Fibroblast of lung (primary cell): ENCODE measurements around the gene LDLRAD3. TPM values are rescaled to one million over a fixed set of nuclear protein-coding genes. Genes with fewer than 3 reads are reported as not detected.

ENCODE experiments used
- DNase-seq, 2 donors: peaks; one replicate each; pipeline versions ENCODE4 v3.0.0 to v3.0.0-alpha.2; 2010; ENCODE audit warnings: low read depth in 2 of 2
- H2AFZ ChIP-seq: 2 replicates; pipeline ENCODE4 v1.5.1; 2012; ENCODE audit warnings: low read length, control low read depth, inconsistent platforms
- H3K27ac ChIP-seq: 2 replicates; pipeline ENCODE4 v1.5.1; 2011; ENCODE audit warnings: low read length, control low read depth; ENCODE audit not compliant: insufficient read depth
- H3K27me3 ChIP-seq: 2 replicates; pipeline ENCODE4 v1.5.1; 2011; ENCODE audit warnings: mild to moderate bottlenecking, low read length; ENCODE audit not compliant: control insufficient read depth, insufficient read depth
- H3K36me3 ChIP-seq: 2 replicates; pipeline ENCODE4 v1.5.1; 2011; ENCODE audit warnings: low read length; ENCODE audit not compliant: control insufficient read depth, insufficient read depth
- H3K4me1 ChIP-seq: 2 replicates; pipeline ENCODE4 v1.5.1; 2011; ENCODE audit warnings: low read length; ENCODE audit not compliant: control insufficient read depth, insufficient read depth; ENCODE audit errors: extremely low read depth
- H3K4me2 ChIP-seq: 2 replicates; pipeline ENCODE4 v1.5.1; 2011; ENCODE audit warnings: low read length, control low read depth; ENCODE audit not compliant: insufficient read depth; ENCODE audit errors: extremely low read depth
- H3K4me3 ChIP-seq, 4 experiments: fragments of 200-600 bp in 1 of 4; sonication (generic) in 1 of 4; replicated peaks in 1 of 4; 2 replicates each; pipeline ENCODE4 v1.5.1; 2011 to 2016; ENCODE audit warnings: low read length in 4 of 4, low read depth in 3 of 4, mild to moderate bottlenecking in 3 of 4, control low read depth in 2 of 4, inconsistent platforms in 1 of 4, mixed read lengths in 1 of 4; ENCODE audit not compliant: insufficient read depth in 1 of 4; ENCODE audit errors: control extremely low read depth in 1 of 4
- H3K79me2 ChIP-seq: 2 replicates; pipeline ENCODE4 v1.5.1; 2012; ENCODE audit warnings: mild to moderate bottlenecking, low read length, inconsistent platforms; ENCODE audit not compliant: control insufficient read depth, insufficient read depth
- H3K9ac ChIP-seq: 2 replicates; pipeline ENCODE4 v1.5.1; 2011; ENCODE audit warnings: mild to moderate bottlenecking, low read length, control low read depth; ENCODE audit not compliant: insufficient read depth
- H3K9me3 ChIP-seq: 2 replicates; pipeline ENCODE4 v1.5.1; 2012; ENCODE audit warnings: low read depth, low read length; ENCODE audit not compliant: control insufficient read depth, insufficient read depth
- H4K20me1 ChIP-seq: 2 replicates; pipeline ENCODE4 v1.5.1; 2011; ENCODE audit warnings: low read length; ENCODE audit not compliant: control insufficient read depth, insufficient read depth; ENCODE audit errors: extremely low read depth
- CTCF ChIP-seq, 2 donors: IDR thresholded peaks in 1 of 2; conservative IDR thresholded peaks in 1 of 2; 1 replicate in 1 of 2; 2 replicates in 1 of 2; pipeline ENCODE4 v1.5.1; 2011 to 2012; ENCODE audit warnings: low read length in 2 of 2, control low read depth in 1 of 2, inconsistent platforms in 1 of 2, low read depth in 1 of 2, mild to moderate bottlenecking in 1 of 2
- EZH2 ChIP-seq: IDR thresholded peaks from 2 replicates; pipeline ENCODE4 v1.5.1; 2012; ENCODE audit warnings: low read length, control low read depth, mild to moderate bottlenecking; ENCODE audit errors: missing control alignments
- polyA plus RNA-seq, 2 donors: library from polyadenylated mRNA; depleted of rRNA in 1 of 2; stranded (reverse) in 1 of 2; unstranded in 1 of 2; fragments of >200 nt; gene quantifications; 2 replicates each; pipeline ENCODE4 v1.2.1, GENCODE V29; 2011 to 2012; ENCODE audit warnings: missing spikeins in 1 of 2
- total RNA-seq: library from RNA; depleted of rRNA; stranded (reverse); fragments of >200 nt; gene quantifications from 2 replicates; pipeline ENCODE4 v1.2.1, GENCODE V29; 2014

The LDLRAD3 gene
- total and polyA plus RNA-seq, 2 donors (not counting 1 experiment from before 2014, with no cell fraction given), result 3.8 to 7.8 TPM

GRCh38 chr11:36191941-36192340 lies 248.1 kb downstream of the LDLRAD3 start:
- no peaks in the 10 kb centered on the region for H3K36me3 ChIP-seq
- H3K9me3 ChIP-seq, result no peaks in the 10 kb centered on the region
- H3K4me1 ChIP-seq, result no peaks in the 10 kb centered on the region
- no peaks in the 10 kb centered on the region for H3K79me2 ChIP-seq
- DNase-seq, result peak in 1 of 2 donors; percentile 19
- no peak overlapping the region for H3K9ac ChIP-seq
- H3K27ac ChIP-seq, result no peak overlapping the region
- H4K20me1 ChIP-seq, result no peaks in the 10 kb centered on the region
- no peak overlapping the region for H3K4me3 ChIP-seq
- H3K27me3 ChIP-seq, result no peaks in the 10 kb centered on the region
- TF ChIP-seq EZH2 (no peak), CTCF (conservative IDR thresholded peaks at IDR 0.05 in 1 of 2, IDR thresholded peaks at IDR 0.05 in 1 of 2; ENCODE audit: low read depth in 1 of 2, low read length in 2 of 2) (no peak)
- H3K4me2 ChIP-seq, result no peak overlapping the region
- H2AFZ ChIP-seq, result no peak overlapping the region

- Histone ChIP-seq H3K4me2 (no peak overlapping the region), H3K27ac (no peak overlapping the region), H3K79me2 (no peaks in the 10 kb centered on the region), H2AFZ (no peak overlapping the region), H3K36me3 (no peaks in the 10 kb centered on the region), H3K9ac (no peak overlapping the region), H4K20me1 (no peaks in the 10 kb centered on the region), H3K27me3 (no peaks in the 10 kb centered on the region), H3K4me3 (no peak overlapping the region), H3K9me3 (no peaks in the 10 kb centered on the region), H3K4me1 (no peaks in the 10 kb centered on the region)
- DNase-seq, result no peak
- no peak for TF ChIP-seq EZH2
Measured at GRCh38 chr11:36192425-36193289, 248.8 kb downstream of the LDLRAD3 start.

- Histone ChIP-seq H3K79me2 (no peaks in the 10 kb centered on the region), H3K9ac (no peak overlapping the region), H3K27ac (no peak overlapping the region), H3K27me3 (no peaks in the 10 kb centered on the region), H3K4me2 (no peak overlapping the region), H3K4me3 (no peak overlapping the region), H3K4me1 (no peaks in the 10 kb centered on the region), H3K9me3 (no peaks in the 10 kb centered on the region), H4K20me1 (no peaks in the 10 kb centered on the region), H3K36me3 (no peaks in the 10 kb centered on the region), H2AFZ (no peak overlapping the region)
- no peak for DNase-seq
- no peak for TF ChIP-seq EZH2
- TF ChIP-seq CTCF (conservative IDR thresholded peaks at IDR 0.05 in 1 of 2, IDR thresholded peaks at IDR 0.05 in 1 of 2; ENCODE audit: low read depth in 1 of 2, low read length in 2 of 2), result no peak
Measured at GRCh38 chr11:36193290-36193619, 249.4 kb downstream of the LDLRAD3 start.
